ENCODE results near the gene BIN2.

Gene BIN2

GRCh38 chr12:51254536-51254935 lies 69.4 kb downstream of the BIN2 start:
- no peak for DNase-seq (ENCODE audit: low read depth)
- TF ChIP-seq CTCF (conservative IDR thresholded peaks at IDR 0.05; ENCODE audit: low read length), result no peak
- H3K4me3 ChIP-seq (ENCODE audit: low read length), result no peak overlapping the region

- no peak for DNase-seq (ENCODE audit: low read depth)
- no peak overlapping the region for H3K4me3 ChIP-seq (ENCODE audit: low read length)
- TF ChIP-seq CTCF (conservative IDR thresholded peaks at IDR 0.05; ENCODE audit: low read length), result no peak
Measured at GRCh38 chr12:51253276-51253675, 70.7 kb downstream of the BIN2 start.

- DNase-seq (ENCODE audit: low read depth), result no peak
- no peak for TF ChIP-seq CTCF (conservative IDR thresholded peaks at IDR 0.05; ENCODE audit: low read length)
- no peak overlapping the region for H3K4me3 ChIP-seq (ENCODE audit: low read length)
Measured at GRCh38 chr12:51247523-51248206, 76.3 kb downstream of the BIN2 start.

- H3K4me3 ChIP-seq (ENCODE audit: low read length), result no peak overlapping the region
- peak; percentile 60 for DNase-seq (ENCODE audit: low read depth)
- no peak for TF ChIP-seq CTCF (conservative IDR thresholded peaks at IDR 0.05; ENCODE audit: low read length)
Measured at GRCh38 chr12:51246254-51246853, 77.6 kb downstream of the BIN2 start.

GRCh38 chr12:51245476-51246253 lies 78.3 kb downstream of the BIN2 start:
- no peak overlapping the region for H3K4me3 ChIP-seq (ENCODE audit: low read length)
- TF ChIP-seq CTCF (conservative IDR thresholded peaks at IDR 0.05; ENCODE audit: low read length), result no peak
- no peak for DNase-seq (ENCODE audit: low read depth)

GRCh38 chr12:51244269-51244668 lies 79.7 kb downstream of the BIN2 start:
- peak; percentile 19 for DNase-seq (ENCODE audit: low read depth)
- TF ChIP-seq CTCF (conservative IDR thresholded peaks at IDR 0.05; ENCODE audit: low read length), result no peak
- H3K4me3 ChIP-seq (ENCODE audit: low read length), result no peak overlapping the region
